Activated T-helper 1 cell treated with Interleukin-2 at 50 U/mL for 16 hours (primary cell): ENCODE results near the gene TAS2R9.
"Not testable (repeated sequence)": the region's sequence is repeated elsewhere in the genome, so short reads cannot be mapped to it uniquely, and the experiment has no call there.

Experiments
- DNase-seq: peaks from one replicate; pipeline ENCODE4 v3.0.0-alpha.2; 2020; ENCODE audit warnings: low read depth

Gene TAS2R9, protein sequence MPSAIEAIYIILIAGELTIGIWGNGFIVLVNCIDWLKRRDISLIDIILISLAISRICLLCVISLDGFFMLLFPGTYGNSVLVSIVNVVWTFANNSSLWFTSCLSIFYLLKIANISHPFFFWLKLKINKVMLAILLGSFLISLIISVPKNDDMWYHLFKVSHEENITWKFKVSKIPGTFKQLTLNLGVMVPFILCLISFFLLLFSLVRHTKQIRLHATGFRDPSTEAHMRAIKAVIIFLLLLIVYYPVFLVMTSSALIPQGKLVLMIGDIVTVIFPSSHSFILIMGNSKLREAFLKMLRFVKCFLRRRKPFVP

DNA sequence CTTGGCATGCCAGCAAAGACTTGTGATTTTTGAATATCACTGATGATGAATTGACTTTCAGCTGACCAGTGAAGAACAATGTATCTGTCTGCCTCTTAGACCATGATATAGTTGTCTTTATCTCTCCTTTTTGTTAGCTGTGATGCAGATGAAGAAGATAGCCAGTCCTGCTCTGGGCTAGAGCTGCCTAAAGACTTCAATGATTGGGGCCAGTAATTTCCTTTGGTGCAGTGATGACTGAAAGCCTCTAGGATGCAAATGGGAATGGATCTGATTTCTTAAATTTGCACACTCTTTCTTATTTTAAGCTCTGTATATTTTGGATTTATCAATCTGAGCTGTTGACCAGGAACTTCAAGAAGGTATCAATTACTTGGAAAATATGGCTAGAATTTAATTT lies at the start of gene TAS2R9:
Gene TAS2R9, minus strand, starts transcription at position 101 of the 400 bp plus-strand sequence. Its CDS starts 93 bp downstream, at position 8.
- no peak for DNase-seq

DNA sequence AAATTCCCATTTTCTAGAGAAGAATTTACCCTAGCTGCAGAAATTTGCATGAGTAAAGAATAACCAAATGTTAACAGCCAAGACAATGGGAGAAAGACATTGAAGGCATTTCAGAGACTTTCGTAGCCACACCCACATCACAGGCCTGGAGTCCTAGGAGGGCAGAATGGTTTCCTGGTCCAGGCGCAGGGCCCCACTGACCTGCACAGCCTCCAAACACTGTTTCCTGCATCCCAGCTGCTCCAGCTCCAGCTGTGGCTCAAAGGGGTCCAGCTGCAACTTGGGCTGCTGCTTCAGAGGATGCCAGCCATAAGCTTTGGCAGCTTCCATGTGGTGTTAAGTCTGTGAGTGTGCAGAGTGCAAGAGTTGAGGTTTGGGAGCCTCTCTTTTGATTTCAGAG lies 45.8 kb upstream of the TAS2R9 start:
- DNase-seq, result no peak

DNA sequence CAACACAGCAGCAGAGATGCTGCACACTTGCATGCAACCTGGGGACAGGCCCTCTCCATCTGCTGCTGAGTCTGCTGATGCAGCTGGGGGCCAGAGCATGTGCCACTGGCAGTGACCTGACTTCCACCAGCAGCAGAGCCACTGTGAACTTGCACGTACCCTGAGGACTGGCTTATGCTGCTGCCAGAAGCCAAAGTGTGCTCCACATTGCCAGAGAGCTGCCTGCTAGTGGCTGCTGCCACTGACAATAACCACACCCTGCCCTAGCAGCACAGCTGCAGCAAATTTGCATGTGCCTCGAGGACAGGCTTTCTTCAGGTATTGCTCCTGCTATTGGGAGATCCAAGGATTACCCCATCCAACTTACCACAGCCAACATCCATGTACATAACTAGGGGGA lies 43.8 kb upstream of the TAS2R9 start:
- DNase-seq, result no peak

DNA sequence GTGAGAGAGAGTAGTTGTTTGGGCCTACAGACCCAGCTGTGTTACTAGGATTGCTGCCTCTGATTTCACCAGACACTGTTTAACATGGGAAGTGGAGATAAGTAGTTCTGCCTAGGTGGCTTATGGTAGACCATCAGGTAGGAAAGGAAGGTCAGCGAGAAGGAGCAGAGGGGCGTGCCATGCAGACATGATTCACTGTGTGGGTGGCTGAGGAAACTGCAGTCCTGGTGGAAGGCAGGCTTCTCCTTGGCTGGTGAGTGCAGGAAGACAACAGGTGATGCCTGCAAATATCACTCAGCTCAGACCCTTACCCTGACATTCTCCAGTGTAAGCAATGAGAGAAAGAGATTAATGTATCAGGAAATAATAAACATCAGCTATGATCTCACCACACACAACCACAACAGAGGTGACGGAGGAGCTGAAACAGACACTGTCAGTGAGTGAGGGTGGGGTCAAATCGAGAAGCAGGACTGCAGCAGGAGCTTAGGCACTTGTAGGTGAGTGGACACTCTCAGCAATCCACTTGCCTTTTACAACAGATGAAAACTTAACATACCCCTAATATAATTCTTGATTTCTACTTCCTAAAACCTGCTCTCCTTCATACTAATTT lies 41.4 kb upstream of the TAS2R9 start:
- no peak for DNase-seq

DNA sequence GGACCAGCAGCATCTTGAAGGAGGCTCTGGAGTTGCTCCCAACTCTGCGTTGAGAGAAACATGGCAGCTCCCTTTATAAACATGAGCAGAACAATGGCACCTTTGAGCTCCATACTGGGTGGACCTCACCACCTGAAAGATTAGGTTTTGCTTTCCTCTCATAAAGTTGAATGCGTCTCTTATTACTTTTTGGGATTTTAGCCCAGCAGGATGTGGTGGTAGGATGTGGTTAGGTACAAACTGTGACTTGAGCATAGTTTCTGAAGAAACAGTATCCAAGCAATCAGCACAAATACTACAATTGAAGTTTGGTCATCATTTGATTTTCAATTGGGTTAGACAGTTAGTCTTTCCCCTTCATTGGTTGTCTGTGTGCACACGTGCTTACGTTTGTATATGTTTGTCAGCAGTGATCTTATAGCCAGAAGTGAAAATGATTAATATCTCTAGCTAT lies 39.5 kb upstream of the TAS2R9 start, which contains the start of gene PRR4:
Gene PRR4, minus strand, starts transcription at position 51 of the 454 bp plus-strand sequence. Its CDS starts 38 bp downstream, at position 13.
- DNase-seq, result no peak

DNA sequence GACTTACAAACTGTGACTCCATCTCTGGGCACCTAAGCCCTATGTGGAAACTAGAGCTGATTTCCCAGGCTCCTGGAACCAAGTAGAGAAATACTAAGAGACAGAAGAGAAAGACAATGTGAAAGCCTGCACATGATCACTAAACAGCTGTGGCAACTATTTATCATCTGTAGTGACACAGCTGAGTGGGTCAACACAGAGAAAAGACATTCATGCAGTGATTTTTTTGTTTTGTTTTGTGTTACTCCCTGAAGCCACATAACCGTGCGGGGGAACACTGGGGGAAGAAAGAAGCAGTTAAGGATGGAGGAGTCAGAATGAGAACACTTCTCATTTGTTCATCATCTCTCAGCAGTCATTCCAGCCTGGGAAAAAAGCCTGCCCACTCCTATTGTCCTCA lies 37.8 kb upstream of the TAS2R9 start:
- no peak for DNase-seq

DNA sequence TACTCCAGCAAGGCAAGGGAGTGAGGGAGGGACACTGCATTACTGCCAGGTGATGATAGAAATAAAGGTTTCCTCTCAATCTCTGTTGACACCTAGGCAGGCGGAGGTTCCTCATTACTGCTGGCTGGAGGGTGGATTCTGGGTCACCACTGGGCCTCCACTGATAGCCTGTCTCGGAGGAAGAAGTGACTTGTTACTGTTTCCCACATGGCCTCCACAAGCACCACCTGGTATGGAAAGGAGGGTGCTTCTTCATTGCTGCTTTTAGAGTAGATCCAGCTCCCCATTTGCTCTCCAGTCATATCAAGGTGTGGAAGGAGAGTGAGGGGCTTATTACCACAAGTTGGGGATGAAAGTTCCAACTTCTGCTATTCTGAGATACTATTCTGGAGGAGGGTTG lies 32.9 kb upstream of the TAS2R9 start:
- DNase-seq, result no peak

DNA sequence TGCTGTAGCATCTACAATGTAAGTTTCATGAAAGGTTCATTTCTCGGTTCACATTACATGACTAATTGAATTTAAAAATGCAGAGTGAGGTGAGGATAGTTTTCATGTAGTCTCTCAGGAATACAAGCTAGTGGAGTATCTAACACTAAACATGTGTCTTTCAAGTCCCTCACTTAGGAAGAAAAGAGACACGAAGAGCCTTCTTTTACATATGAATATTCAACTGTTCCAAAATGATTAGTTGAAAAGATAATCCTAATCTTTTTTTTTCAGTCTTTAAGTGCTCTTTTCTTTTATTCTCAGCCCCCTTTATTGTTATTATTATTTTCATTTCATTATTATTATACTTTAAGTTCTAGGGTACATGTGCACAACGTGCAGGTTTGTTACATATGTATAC lies 28.5 kb upstream of the TAS2R9 start:
- DNase-seq, result no peak

DNA sequence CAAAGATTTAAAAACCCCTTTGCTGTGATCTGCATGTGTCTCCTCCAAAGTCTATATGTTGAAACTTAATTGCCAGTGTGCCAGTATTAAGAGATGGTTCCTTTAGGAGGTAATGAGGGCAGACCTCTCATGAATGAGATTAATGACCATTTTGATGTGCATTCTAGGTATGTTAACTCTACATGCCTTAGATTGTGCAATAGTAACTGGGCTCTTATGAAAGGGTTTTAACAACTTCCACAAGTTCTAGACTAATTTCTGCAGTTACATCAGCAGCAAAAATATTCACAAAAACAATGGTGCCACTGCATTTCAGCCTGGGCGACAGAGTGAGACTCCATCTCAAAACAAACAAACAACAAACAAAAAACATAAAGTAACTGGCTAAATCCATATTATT lies 20.0 kb upstream of the TAS2R9 start:
- DNase-seq, result no peak

DNA sequence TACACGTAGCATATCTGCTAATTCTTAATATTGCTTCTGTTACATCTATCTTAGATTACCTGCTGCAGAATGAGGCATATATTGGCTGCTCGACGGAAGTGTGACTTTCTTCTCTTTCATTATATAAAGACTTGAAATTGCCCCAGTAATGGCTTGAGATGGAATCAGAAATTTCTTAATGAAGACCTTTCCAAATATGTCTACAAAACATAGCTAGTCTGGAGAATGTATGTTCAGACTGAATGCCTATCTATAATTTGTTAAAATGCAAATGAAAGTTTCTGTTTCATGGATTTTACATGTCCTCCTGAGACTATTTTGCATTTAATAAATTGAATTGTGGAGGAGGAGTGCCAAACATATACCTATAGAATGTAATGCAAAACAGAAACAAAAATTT lies 16.3 kb upstream of the TAS2R9 start, which contains the start of gene TAS2R10:
Gene TAS2R10, minus strand, starts transcription at position 101 of the 400 bp plus-strand sequence. Its CDS starts 89 bp downstream, at position 12.
- DNase-seq, result no peak

DNA sequence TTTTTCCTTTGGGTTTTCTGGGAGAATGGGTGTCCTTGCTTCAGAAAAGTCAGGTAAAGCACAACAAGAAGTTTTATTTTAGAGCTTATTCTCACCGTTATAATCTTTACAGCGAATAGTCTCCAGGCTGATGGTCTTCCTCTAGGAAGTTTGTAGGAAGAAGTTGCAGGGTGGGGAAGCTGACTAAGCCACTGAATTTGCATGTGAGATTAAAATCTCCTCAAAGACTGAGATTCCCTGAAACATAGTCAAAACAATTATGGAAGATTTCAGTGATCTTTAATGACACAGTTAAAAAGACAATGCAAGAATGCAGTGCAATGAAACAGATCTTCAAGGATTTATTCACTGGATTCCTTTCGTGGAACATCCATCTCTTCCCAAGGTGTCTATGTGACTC lies 15.0 kb upstream of the TAS2R9 start:
- no peak for DNase-seq

DNA sequence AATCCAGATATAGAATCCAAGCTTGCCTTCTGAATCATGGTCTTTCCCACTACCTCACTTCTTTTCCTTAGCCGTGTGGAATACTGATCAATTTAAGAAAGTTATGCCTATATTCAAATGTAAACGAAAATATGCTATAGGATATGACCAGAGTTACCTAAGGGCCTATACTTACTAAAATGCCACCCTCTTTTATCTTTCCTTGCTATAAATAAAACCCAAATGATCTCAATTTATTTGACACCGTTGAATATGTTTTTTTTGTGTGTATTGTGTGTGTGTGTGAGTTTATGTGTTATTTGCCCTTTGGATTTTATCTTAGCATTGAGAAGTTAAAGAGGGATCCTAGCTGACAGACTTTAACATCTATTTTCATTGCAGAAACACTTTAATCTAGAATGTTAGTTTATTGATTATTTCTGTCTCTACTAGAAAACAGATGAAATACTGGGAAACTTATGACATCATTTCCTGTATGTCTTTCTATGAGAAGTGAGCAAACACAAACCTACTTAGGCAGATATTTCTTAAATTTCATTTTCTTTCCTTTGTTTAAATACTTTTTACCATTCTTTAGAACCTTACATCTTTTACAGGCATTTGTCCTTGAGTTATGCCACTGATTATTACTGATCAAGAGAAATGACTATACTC lies 2.0 kb upstream of the TAS2R9 start:
- no peak for DNase-seq

DNA sequence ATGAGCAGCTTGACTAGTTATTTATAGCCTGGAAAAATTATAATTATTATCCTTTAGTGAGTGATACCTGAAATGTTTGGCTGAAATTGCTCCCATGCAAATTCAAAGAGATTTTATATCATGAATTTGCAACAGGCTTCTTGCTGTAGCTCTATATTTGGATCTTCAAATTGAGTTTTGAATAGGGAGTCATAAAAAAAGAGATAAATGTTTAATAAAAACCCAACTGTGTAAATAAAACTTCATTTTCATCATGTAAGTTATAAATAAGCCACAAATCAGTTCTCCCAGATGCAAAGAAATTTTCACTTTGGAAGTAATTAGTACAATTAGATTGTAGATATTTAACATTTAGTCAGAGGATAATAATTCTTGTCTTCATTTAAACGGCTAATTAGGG lies 2.8 kb downstream of the TAS2R9 start, which contains the start of gene TAS2R8:
Gene TAS2R8, minus strand, starts transcription at position 101 of the 400 bp plus-strand sequence. CDS start 306 bp downstream, outside the sequence.
- no peak for DNase-seq

DNA sequence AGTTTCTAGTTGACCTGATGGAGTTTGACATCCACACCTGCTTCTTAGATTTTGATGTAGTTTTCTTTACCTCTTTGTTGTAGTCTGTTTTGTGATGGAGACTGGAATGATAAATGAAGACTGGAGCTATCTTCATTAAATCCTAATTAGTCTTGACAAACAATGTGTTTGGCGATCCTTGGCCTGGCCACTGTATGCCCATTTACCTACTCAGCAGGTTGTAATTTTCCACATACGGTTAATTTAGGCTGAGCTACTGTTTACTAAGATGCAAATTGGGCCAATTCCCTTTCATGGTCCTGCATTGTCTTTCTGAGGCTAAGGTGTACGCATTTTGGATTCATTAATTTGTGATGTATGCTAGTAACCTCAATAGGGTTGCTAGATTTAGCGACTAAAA lies 7.4 kb downstream of the TAS2R9 start, which contains the start of gene TAS2R7:
Gene TAS2R7, minus strand, starts transcription at position 41 of the 400 bp plus-strand sequence. CDS start 57 bp downstream, outside the sequence.
- no peak for DNase-seq

DNA sequence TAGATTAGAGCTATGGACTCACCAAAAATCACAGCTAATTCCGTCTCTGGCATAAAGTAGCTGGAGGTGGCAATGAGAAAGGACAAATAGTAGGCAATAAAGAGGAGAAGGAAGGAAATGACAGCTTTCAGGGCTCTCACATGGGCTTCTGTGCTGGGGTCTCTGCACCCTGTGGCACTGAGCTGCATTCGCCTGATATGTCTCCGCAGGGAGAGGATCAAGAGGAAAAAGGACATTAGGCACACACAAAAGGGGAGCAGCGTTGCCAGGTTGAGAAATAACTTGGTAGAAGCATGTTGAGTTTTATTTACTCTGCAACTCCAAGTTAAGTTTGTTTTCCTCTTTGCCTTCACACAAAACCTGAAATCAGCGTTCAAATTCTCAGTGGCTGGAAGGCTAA lies 8.2 kb downstream of the TAS2R9 start:
- no peak for DNase-seq

DNA sequence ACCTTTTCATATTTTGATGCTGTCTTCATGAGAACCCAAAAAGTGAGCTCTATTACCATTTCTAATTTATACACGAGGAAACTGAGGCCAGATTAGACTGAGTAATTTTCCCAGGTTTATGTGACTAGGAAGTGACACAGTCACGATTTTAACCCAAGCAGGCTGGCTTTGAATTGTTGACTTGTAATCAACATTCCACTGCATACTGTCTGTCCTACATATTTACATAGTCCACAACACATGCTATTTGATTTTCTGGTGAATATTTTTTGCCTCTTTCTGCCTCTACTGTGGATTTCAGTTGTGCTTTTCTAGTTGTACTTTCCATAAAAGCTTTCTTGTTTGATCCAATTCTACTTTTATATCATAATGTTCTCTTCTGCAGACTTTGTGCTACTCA lies 15.7 kb downstream of the TAS2R9 start:
- no peak for DNase-seq

DNA sequence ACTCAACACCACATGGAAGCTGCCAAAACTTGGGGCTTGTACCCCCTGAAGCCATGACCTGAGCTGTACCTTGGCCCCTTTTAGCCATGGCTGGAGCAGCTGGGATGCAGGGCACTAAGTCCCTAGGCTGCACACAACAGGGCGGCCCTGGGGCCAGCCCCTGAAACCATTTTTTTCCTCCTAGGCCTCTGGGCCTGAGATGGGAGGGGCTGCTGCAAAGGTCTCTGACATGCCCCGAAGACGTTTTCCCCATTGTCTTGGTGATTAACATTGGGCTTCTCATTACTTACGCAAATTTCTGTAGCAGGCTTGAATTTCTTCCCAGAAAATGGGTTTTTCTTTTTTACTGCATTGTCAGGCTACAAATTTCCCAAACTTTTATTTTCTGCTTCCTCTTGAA lies 18.2 kb downstream of the TAS2R9 start:
- not testable (repeated sequence) for DNase-seq

DNA sequence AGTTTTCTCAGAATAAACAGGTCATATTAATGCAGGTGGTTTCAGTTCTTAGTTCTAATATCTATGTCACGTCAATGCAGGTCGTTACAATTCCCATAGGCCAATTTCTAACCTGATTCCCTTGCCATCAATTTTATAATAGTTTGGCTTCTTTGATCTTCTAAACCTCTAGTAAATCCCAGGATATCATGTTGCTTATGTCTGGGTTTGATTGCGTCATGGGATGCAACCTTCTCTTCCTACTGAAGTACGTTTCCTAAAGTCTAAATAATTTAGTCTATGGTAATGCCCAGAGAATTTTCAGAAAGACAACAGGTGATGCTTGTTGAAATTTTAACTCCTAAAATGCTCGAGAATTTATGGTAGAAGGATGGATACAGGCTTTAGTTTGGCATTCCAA lies 26.7 kb downstream of the TAS2R9 start:
- no peak for DNase-seq

DNA sequence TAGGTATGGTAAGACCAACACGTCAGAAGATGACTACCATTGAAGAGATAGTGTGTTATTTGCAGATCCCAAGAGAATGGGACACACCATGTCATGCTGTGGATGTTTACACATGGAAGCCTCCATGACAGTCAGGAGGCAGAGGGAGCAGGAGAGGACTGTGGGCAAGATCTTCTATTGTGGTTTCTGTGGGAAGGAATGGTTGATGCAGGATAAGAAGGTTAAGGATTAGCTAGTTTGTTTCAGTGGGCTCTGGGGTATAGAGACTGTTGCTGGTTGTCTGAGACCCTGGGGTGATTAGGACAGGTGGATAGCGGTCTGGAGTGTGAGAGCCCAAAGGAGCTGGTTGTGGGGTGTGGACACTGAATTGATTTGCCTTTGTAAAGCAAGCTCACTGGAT lies 30.9 kb downstream of the TAS2R9 start:
- DNase-seq, result no peak

DNA sequence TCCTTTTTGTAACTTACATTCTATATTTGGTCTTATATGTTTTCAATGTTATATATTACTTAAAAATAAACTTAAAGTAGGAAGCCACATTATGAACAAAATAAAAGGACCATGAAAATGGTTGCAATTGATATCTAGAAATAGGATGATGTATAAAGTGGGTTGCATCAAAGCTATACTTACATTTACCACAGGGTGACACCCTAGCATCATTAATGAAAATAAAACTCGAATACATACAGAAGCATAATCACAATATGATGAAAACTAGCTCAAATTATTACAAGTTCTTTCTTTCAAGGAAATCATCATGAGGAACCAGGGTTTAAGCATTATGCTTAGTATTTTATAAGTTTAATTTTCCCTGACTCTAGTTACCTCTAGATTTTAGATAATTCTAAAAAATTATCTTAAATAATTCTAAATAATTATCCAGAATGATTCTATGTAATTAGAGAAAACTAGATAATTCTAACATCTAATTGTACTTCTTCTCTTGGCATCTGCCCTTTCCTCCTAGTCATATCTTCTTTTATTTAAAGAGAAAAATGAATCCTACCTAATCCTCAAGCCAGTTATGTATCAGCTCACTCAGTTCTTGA lies 38.7 kb downstream of the TAS2R9 start:
- DNase-seq, result no peak

DNA sequence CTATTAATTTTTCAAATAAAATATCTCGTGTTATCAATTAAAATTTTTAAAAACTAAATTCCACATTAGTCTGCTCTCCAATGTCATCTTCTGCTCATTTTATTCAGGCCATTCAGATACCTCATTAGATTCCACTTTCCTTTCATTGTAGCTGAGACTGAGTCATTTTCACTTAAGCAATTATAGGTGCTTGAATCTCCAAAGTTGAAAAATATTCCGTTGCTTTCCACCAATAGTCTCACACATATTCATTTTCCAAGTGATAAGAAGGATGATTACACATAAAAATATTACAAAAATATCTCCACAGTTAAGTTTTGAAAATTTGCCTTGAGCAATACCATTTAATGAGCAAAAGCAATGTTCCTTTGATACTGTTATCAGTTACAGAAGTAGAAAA lies 50.3 kb downstream of the TAS2R9 start:
- DNase-seq, result no peak
